Putamen (tissue), 1 donor: ENCODE measurements around the gene PRSS16.

ENCODE experiments used
- DNase-seq: peaks from one replicate; pipeline ENCODE4 v3.0.0-alpha.2; 2016; ENCODE audit warnings: low spot score

The PRSS16 gene

GRCh38 chr6:27283279-27283678 is 35.8 kb downstream of the PRSS16 start:
- no peak for DNase-seq

GRCh38 chr6:27286141-27286540 is 38.6 kb downstream of the PRSS16 start:
- no peak for DNase-seq

GRCh38 chr6:27287751-27288135 is 40.2 kb downstream of the PRSS16 start:
- no peak for DNase-seq

- DNase-seq = no peak
These were observed 40.9 kb downstream of the PRSS16 start for GRCh38 chr6:27288136-27289044.

GRCh38 chr6:27290065-27290849 is 42.8 kb downstream of the PRSS16 start:
- no peak for DNase-seq

GRCh38 chr6:27290850-27291208 is 43.3 kb downstream of the PRSS16 start:
- no peak for DNase-seq

GRCh38 chr6:27293436-27294098 is 46.1 kb downstream of the PRSS16 start:
- no peak for DNase-seq

- DNase-seq = no peak
These were observed 46.9 kb downstream of the PRSS16 start for GRCh38 chr6:27294409-27294808.

GRCh38 chr6:27295301-27296079 is 48.0 kb downstream of the PRSS16 start:
- no peak for DNase-seq

- no peak for DNase-seq
These were observed 48.7 kb downstream of the PRSS16 start for GRCh38 chr6:27296106-27296783.

- no peak for DNase-seq
These were observed 50.0 kb downstream of the PRSS16 start for GRCh38 chr6:27297484-27297856.

- no peak for DNase-seq
These were observed 50.6 kb downstream of the PRSS16 start for GRCh38 chr6:27297857-27298730.

- no peak for DNase-seq
These were observed 56.2 kb downstream of the PRSS16 start for GRCh38 chr6:27303613-27304272.
